ACC112 (cell line): Measurements from ENCODE around the gene THAP3.

ENCODE experiments used
- H2AFZ ChIP-seq: fragments of 200-600 bp; sonication (generic); one replicate; pipeline ENCODE4 v1.6.0; 2017; ENCODE audit warnings: antibody characterized with exemption, low read length; ENCODE audit not compliant: unreplicated experiment
- H3K27ac ChIP-seq: fragments of 200-600 bp; sonication (generic); 2 replicates; pipeline ENCODE4 v1.5.1; 2014; ENCODE audit warnings: low read depth, mild to moderate bottlenecking, antibody characterized with exemption, low read length, moderate library complexity
- H3K27me3 ChIP-seq: fragments of 200-600 bp; sonication (generic); 2 replicates; pipeline ENCODE4 v1.6.1; 2014; ENCODE audit warnings: mild to moderate bottlenecking, antibody characterized with exemption, low read length, moderate library complexity, mixed read lengths; ENCODE audit not compliant: insufficient read depth
- H3K36me3 ChIP-seq: fragments of 200-600 bp; sonication (generic); 2 replicates; pipeline ENCODE4 v1.6.1; 2016; ENCODE audit warnings: mild to moderate bottlenecking, antibody characterized with exemption, low read length, moderate library complexity, mixed read lengths; ENCODE audit not compliant: insufficient read depth
- H3K4me1 ChIP-seq: fragments of 200-600 bp; sonication (generic); one replicate; pipeline ENCODE4 v1.6.1; 2016; ENCODE audit warnings: low read length, mixed read lengths; ENCODE audit not compliant: insufficient read depth, unreplicated experiment, control insufficient read depth
- H3K4me3 ChIP-seq: fragments of 200-600 bp; sonication (generic); 2 replicates; pipeline ENCODE4 v1.5.1; 2014; ENCODE audit warnings: mild to moderate bottlenecking, low read depth, low read length
- H3K79me2 ChIP-seq: fragments of 200-600 bp; sonication (generic); one replicate; pipeline ENCODE4 v1.6.0; 2016; ENCODE audit warnings: low read length; ENCODE audit not compliant: control insufficient read depth, unreplicated experiment, insufficient read depth

The THAP3 gene

DNA sequence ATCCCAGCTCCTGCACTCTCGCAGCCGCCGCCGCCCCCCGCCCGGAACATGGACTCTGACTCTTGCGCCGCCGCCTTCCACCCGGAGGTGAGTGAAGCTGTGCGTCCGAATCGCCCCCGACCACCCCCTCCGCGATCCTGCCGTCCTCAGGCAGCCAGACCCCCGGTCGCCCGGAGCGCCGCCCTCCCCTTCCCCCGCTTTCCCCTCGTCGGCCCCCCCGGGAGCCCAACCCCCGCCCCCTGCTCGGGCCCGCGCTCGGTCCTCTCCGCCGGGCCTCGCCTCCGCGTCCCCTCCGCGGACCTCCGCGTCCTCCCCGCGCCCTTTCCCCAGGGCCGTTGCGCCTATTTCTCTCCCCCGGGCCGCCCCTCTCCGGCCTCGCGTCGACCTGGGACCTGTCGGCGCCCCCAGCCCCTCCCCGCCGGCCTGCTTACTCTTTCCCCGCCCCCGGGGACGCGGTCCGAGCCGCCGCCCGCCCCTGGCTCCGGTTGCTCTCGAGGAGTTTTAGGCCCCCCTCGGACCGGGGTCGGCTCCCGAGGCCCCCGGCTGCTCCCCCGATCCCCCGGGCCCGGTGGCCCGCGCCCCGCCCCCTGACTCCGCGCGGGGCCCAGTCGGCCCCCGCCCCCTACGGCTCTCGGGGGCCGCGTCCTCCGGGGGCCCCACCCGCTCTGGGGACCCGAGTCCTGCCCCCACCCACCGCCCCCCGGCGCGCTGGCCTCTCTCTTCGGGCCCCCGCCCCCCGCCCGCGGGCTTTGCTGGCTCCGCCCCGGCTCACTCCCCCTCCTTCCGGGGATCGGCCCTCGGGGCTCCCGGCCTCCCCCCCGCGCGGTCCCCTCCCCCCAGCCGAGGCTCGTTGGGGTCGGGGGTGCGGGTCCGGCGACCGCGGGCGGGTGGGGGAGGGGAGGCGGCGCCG lies 10.4 kb upstream of the THAP3 start:
- Histone ChIP-seq H3K4me1 (peaks cover 3% of the 10 kb centered on the region), H3K27me3 (no peaks in the 10 kb centered on the region), H3K27ac (peak overlapping the region; percentile 42; the same call in 1 of the 2 replicates), H3K4me3 (peak overlapping the region; percentile 99), H3K79me2 (peaks cover 52% of the 10 kb centered on the region), H3K36me3 (no peaks in the 10 kb centered on the region), H2AFZ (peak overlapping the region; percentile 61)

DNA sequence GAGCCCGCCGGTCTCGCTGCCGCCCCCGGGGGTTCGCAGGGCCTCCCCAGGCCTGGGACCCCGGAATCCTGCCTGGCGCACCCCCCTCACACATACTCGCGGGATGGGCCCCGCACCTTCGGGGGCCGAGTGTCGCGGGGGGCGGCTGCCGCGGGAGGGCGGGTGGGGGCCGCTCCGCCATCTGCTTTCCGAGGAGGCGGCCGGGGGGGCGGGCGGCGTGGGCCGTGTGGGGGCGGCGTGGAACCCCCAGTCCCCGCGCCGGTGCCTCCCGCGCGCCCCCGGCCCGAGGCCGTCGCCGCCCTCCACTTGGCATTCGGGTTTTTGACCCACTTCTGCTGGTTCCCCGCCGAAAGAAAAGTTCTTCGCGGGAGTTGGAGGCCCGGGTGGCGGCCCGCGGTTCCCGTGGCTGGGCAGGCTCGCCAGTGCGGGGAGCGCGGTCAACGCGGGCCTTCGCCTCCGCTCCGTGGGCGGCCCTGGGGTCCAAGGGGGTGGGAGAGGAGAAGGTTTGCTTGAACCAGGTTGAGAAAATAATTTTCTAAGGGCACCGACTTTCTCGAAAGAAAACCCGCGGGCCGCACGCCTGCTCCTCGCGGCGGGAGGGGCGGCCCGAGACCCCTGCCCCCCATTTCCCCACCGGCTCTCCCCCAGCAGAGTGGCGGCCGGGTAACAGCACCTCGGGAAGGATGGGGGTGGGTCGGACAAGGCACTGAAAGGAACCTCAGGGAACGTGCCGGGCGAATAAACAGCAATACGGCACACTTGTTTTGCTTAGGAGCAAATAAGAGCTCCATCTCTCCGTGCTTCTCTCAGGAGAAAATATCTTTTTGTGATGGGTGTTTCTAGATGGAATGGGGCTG lies 9.5 kb upstream of the THAP3 start:
- Histone ChIP-seq H3K36me3 (no peaks in the 10 kb centered on the region), H3K4me1 (peaks cover 3% of the 10 kb centered on the region), H3K79me2 (peaks cover 57% of the 10 kb centered on the region), H3K4me3 (peak overlapping the region; percentile 99), H3K27ac (0 out of 2 replicates have a peak overlapping the region, but pooled peaks have one; percentile 4), H3K27me3 (no peaks in the 10 kb centered on the region), H2AFZ (no peak overlapping the region)

DNA sequence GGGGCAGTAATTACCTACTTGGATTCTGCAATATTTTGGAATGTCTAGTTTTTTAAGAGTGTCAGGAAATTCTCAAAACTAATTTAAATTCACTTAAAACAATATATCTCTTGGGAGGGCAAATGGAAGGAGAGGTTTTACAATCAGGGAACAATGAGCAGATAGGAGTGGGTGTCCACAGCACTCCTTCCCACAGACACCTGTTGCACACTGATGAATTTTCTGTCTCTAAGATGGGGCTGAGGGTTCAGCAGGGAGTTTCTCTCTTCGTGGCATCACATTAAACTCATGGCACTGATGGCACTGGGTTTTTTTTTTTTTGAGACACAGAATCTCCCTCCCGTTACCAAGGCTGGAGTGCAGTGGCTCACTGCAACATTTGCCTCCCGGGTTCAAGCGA lies 5.6 kb upstream of the THAP3 start:
- 0 out of 2 replicates have a peak, but pooled peaks cover 3% of the 10 kb centered on the region for H3K36me3 ChIP-seq
- no peak overlapping the region for H2AFZ ChIP-seq
- peaks cover 44% of the 10 kb centered on the region for H3K79me2 ChIP-seq

DNA sequence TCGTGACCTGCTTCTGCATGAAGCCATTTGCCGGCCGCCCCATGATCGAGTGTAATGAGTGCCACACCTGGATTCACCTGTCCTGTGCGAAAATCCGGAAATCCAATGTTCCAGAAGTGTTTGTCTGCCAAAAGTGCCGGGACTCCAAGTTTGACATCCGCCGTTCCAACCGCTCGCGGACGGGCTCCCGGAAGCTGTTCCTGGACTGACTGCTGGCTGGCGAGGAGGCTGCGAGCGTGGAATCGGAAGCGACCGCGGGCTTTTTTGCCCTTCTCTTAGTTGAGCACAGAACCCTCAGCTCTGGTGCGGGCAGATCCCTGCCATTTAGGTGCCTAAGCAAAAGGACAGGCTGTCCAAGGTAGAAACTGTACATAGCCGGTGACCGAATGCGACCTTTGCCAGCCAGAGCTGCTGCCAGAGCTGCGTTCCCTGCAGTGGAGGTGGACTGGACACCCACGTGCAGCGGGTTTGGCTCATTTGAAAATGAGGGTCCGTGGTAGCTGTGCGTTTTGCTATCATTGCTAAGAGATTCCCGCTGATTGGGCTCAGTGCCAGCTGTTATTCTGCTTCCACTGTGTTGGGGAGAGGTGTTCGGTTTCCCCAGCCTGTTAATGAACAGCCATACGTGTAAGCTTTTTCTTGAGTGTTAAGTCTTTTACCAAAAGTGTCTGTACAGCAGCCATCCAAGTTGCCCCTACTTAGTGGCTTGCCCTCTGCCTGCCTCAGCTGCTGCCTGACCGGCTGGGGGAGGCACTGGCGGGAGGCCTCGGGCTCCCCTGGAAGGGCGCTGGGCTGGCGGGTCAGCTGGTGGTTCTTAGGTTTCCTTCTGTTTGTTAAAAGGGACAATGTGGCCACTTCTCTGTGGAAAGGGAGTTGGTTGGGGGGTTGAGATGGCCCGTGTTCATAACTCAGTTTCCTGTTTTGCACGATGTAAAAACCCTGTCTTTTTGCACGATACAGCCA lies 3.0 kb upstream of the THAP3 start:
- H3K27me3 ChIP-seq, result no peaks in the 10 kb centered on the region
- H2AFZ ChIP-seq, result no peak overlapping the region
- H3K4me3 ChIP-seq, result no peak overlapping the region
- H3K79me2 ChIP-seq, result peaks cover 33% of the 10 kb centered on the region
- H3K4me1 ChIP-seq, result peaks cover 9% of the 10 kb centered on the region
- H3K27ac ChIP-seq, result no peak overlapping the region
- peaks cover 5% of the 10 kb centered on the region; the same call in 1 of the 2 replicates for H3K36me3 ChIP-seq

More for the DNA sequence above, 5.6 kb upstream of the THAP3 start:
- no peak overlapping the region for H3K27ac ChIP-seq
- H3K4me1 ChIP-seq, result peaks cover 5% of the 10 kb centered on the region
- no peaks in the 10 kb centered on the region for H3K27me3 ChIP-seq
- no peak overlapping the region for H3K4me3 ChIP-seq

DNA sequence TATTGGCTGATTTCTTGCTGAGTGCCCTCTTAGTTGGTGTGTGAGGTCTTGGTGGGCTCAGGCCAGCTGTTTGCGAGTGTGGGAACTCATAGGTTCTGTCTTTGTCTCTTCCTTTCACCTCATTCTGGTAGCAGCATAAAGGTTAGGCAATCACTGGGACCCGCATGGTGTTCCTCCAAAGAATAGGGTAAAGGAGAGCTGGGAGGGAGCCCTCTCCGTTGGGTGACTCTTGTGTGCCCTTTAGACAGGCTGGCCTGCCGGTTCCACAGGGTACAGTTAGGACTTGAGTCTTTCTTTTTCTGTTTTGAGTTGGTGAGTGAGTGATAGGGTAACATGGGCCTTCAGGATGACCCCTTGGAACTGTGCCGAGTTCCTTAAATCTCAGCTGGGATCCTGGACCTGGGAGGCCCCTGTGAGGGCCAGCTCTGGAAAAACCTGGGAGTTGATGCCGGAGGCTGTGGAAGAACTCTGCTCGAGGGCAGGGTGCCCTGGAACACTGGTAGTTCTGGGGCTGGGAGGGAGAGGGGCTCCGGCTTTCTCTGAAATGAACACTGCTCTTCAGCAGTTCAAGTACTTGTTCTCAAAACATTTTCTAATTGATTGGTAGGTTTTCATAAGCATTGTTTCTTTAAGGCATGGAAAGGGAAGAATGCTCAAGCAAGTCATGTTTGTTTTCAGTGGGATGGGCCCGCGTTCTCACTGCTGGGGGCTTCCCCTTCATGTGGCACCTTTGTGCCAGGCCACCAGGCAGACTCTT lies 2.1 kb upstream of the THAP3 start:
- Histone ChIP-seq H3K79me2 (peaks cover 33% of the 10 kb centered on the region), H3K4me1 (peaks cover 7% of the 10 kb centered on the region), H2AFZ (no peak overlapping the region), H3K4me3 (no peak overlapping the region), H3K27me3 (no peaks in the 10 kb centered on the region), H3K27ac (no peak overlapping the region), H3K36me3 (peaks cover 5% of the 10 kb centered on the region; the same call in 1 of the 2 replicates)

DNA sequence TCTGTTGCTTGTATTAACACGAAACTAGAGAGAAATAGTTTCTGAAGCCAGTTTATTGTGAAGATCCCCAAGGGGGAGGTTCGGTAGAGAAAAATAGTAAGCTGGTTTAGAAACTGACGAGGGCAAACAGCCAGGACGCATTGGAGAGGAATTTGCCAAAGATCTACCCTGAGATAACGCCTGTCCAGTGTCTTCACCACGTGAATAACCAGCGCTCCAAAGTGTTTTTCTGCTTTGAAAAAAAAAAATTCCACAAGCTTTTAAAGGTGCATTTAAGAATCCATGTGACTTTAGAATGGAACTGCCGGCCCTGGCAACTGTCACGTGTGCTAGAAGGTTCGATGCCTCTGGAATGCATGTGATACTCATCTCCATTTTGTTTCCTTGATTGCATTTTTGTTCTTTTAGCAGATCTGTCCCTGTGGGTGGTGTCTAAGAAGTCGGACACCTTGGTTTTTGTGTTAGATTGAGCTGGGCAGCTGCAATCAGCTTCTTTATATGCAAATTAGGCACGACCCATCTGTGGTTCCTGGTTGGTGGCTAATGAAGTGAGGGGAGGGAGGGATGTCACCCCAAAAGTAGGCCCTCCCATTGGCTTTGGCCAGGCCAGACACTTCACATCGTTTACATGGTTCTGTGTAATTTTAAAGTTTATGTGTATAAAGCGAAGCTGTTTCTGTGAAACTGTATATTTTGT lies 1.3 kb upstream of the THAP3 start:
- Histone ChIP-seq H3K27ac (no peak overlapping the region; the same call in 1 of the 2 replicates), H3K4me1 (peaks cover 7% of the 10 kb centered on the region), H2AFZ (no peak overlapping the region), H3K36me3 (peaks cover 5% of the 10 kb centered on the region; the same call in 1 of the 2 replicates), H3K79me2 (peaks cover 34% of the 10 kb centered on the region), H3K27me3 (no peaks in the 10 kb centered on the region), H3K4me3 (no peak overlapping the region)

DNA sequence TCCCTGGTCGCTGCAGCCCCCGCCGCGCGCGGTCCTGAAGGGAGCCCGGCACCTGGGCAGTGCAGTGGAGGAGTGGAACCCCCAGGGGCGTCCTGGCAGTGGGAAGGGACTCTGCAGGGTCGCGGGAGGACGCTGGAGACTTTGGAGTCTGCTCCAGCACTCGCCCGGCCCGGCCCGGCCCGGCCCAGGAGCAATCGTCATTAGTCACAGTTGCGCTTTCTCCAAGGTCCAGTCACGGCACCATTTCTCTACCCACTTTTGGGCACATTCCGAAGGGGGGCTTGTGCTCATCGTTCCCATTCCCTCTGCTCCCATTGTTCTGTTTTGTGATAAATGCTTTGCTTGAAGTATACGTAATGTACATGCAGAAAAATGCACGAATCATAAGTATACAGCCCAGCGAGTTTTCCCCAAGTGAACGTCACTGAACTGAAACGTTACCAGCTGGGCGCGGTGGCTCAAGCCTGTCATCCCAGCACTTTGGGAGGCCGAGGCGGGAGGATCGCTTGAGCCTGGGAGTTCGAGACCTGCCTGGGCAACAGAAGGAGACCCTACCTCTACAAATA lies 999 bp downstream of the THAP3 start:
- H3K27me3 ChIP-seq, result no peaks in the 10 kb centered on the region
- no peak overlapping the region for H2AFZ ChIP-seq
- H3K4me3 ChIP-seq, result peak overlapping the region; percentile 90
- peaks cover 29% of the 10 kb centered on the region for H3K79me2 ChIP-seq
- H3K4me1 ChIP-seq, result peaks cover 7% of the 10 kb centered on the region
- H3K36me3 ChIP-seq, result peaks cover 11% of the 10 kb centered on the region; the same call in 1 of the 2 replicates
- peak overlapping the region; percentile 72 for H3K27ac ChIP-seq

DNA sequence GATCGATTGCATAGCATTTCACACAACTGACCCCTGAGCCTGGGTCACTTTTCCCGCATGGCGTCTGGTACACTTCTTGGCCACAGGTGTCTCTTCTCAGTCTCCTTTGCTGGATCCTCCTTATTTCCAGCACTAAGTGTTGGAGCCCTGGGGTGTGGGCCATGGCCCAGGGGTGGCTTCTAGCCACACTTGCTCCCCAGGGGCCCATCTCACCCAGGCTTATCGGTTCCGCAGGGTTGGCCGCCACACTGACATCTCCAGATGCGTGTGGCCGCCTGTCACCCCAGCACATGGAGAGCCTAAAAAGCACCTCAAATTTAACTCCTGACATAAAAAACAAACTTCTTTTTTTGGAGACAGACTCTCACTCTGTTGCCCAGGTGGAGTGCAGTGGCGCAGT lies 2.4 kb downstream of the THAP3 start:
- Histone ChIP-seq H3K4me3 (no peak overlapping the region; the same call in 1 of the 2 replicates), H2AFZ (no peak overlapping the region), H3K27ac (no peak overlapping the region), H3K36me3 (peaks cover 11% of the 10 kb centered on the region; the same call in 1 of the 2 replicates), H3K79me2 (peaks cover 29% of the 10 kb centered on the region), H3K27me3 (no peaks in the 10 kb centered on the region), H3K4me1 (peaks cover 7% of the 10 kb centered on the region)
